Measurements from ENCODE around the gene CALD1. TPM values are rescaled to one million over a fixed set of nuclear protein-coding genes. Genes with fewer than 3 reads are reported as not detected.

Gene CALD1
- total RNA-seq, 2 donors from 2014 or later, result 57.0 to 72.6 TPM

- 49 to 67% methylated on average over 3 of the region's 3 CpGs for WGBS, 2 donors
- Histone ChIP-seq H3K4me3 (no peak overlapping the region), H3K4me1 (no peaks in the 10 kb centered on the region), H3K27me3 (no peaks in the 10 kb centered on the region), H3K9me3 (no peaks in the 10 kb centered on the region), H3K27ac (no peak overlapping the region), H3K36me3 (replicated peaks in 1 of 2; ENCODE audit: insufficient read depth in 1 of 2, low read depth in 2 of 2) (no peaks in the 10 kb centered on the region)
- no peak for ATAC-seq
- intact Hi-C loops (cut with DNase I), result no loop called here
- no peak for TF ChIP-seq POLR2A (IDR thresholded peaks at IDR 0.05)
- TF ChIP-seq CTCF (IDR thresholded peaks at IDR 0.05), result no peak
- DNase-seq, result no peak
These were observed 7.0 kb upstream of the CALD1 start for GRCh38 chr7:134772401-134772800.

GRCh38 chr7:134773164-134773563 lies 6.3 kb upstream of the CALD1 start:
- WGBS, 2 donors, result 86 to 99% methylated on average over 4 of the region's 4 CpGs
- no peaks in the 10 kb centered on the region for H3K9me3 ChIP-seq
- intact Hi-C loops (cut with DNase I), result no loop called here
- no peaks in the 10 kb centered on the region for H3K4me1 ChIP-seq
- ATAC-seq (no peak), DNase-seq (no peak)
- TF ChIP-seq POLR2A (IDR thresholded peaks at IDR 0.05) (no peak), CTCF (IDR thresholded peaks at IDR 0.05) (no peak)
- no peak overlapping the region for H3K27ac ChIP-seq
- H3K4me3 ChIP-seq, result no peak overlapping the region
- H3K36me3 ChIP-seq (replicated peaks in 1 of 2; ENCODE audit: insufficient read depth in 1 of 2, low read depth in 2 of 2), result no peaks in the 10 kb centered on the region
- H3K27me3 ChIP-seq, result no peaks in the 10 kb centered on the region

GRCh38 chr7:134774119-134774518 lies 5.3 kb upstream of the CALD1 start:
- Histone ChIP-seq H3K27ac (no peak overlapping the region), H3K36me3 (replicated peaks in 1 of 2; ENCODE audit: insufficient read depth in 1 of 2, low read depth in 2 of 2) (no peaks in the 10 kb centered on the region), H3K4me1 (no peaks in the 10 kb centered on the region), H3K27me3 (no peaks in the 10 kb centered on the region), H3K9me3 (no peaks in the 10 kb centered on the region), H3K4me3 (no peak overlapping the region)
- ATAC-seq (no peak), DNase-seq (no peak)
- 84 to 90% methylated on average over 3 of the region's 3 CpGs for WGBS, 2 donors
- TF ChIP-seq CTCF (IDR thresholded peaks at IDR 0.05) (no peak), POLR2A (IDR thresholded peaks at IDR 0.05) (no peak)
- intact Hi-C loops (cut with DNase I), result no loop called here

- WGBS, 2 donors, result 85 to 92% methylated on average over 3 of the region's 3 CpGs
These were observed 2.0 kb upstream of the CALD1 start for GRCh38 chr7:134777470-134777869.

More at GRCh38 chr7:134777470-134777869, 2.0 kb upstream of the CALD1 start:
- H3K9me3 ChIP-seq, result no peaks in the 10 kb centered on the region
- no peak for DNase-seq
- H3K27me3 ChIP-seq, result no peaks in the 10 kb centered on the region
- intact Hi-C loops (cut with DNase I), result no loop called here
- TF ChIP-seq POLR2A (IDR thresholded peaks at IDR 0.05) (no peak), CTCF (IDR thresholded peaks at IDR 0.05) (no peak)
- H3K4me1 ChIP-seq, result no peaks in the 10 kb centered on the region
- no peaks in the 10 kb centered on the region for H3K36me3 ChIP-seq (replicated peaks in 1 of 2; ENCODE audit: insufficient read depth in 1 of 2, low read depth in 2 of 2)
- ATAC-seq, result no peak
- H3K27ac ChIP-seq, result no peak overlapping the region
- H3K4me3 ChIP-seq, result no peak overlapping the region

Data from body of pancreas (tissue), 4 donors.